IMR-90 (cell line): Measurements from ENCODE around the gene GNG2. TPM values are rescaled to one million over a fixed set of nuclear protein-coding genes. Genes with fewer than 3 reads are reported as not detected.

Experiments
- ATAC-seq: fragments of 200-7000 bp; cut with Tn5 transposase; 2 replicates; pipeline ENCODE4 v1.9.1; 2020; ENCODE audit warnings: low read depth, mild to moderate bottlenecking, moderate library complexity
- BruUV-seq: library from RNA; stranded (reverse); fragments of 400-500 nt; replicated peaks from 2 replicates; lab custom pipeline; 2021; lab: Mats Ljungman, UMichigan
- CTCF ChIA-PET: fragments of 300-600 bp; formaldehyde crosslinking; extraction: SDS; loops from one replicate; lab custom pipeline; 2021; ENCODE audit warnings: antibody characterized with exemption; lab: Yijun Ruan, JAX
- POLR2A ChIA-PET: fragments of 300-600 bp; sonication (Branson Sonifier 250); formaldehyde crosslinking; loops from one replicate; lab custom pipeline; 2022; ENCODE audit warnings: antibody characterized with exemption; ENCODE audit not compliant: unreplicated experiment; lab: Charles Lee
- DNase-seq: peaks from one replicate; pipeline ENCODE4 v3.0.0; 2013
- H2AFZ ChIP-seq: replicated peaks from 2 replicates; pipeline ENCODE3; 2013; ENCODE audit warnings: low read length, mild to moderate bottlenecking; ENCODE audit not compliant: poor library complexity
- H2AK5ac ChIP-seq: 2 replicates; pipeline ENCODE4 v1.6.1; 2013; ENCODE audit warnings: low read depth, low read length, inconsistent platforms
- H2AK9ac ChIP-seq: replicated peaks from 2 replicates; pipeline ENCODE3; 2013; ENCODE audit warnings: mild to moderate bottlenecking, low read depth, low read length, moderate library complexity; ENCODE audit not compliant: poor library complexity
- H2BK120ac ChIP-seq: 2 replicates; pipeline ENCODE4 v1.6.1; 2013; ENCODE audit warnings: low read depth, low read length, inconsistent platforms
- H2BK15ac ChIP-seq: 3 replicates; pipeline ENCODE4 v1.6.1; 2013; ENCODE audit warnings: low read depth, low read length, inconsistent platforms
- H2BK20ac ChIP-seq: 2 replicates; pipeline ENCODE4 v1.6.1; 2013; ENCODE audit warnings: low read depth, mild to moderate bottlenecking, inconsistent platforms, low read length, moderate library complexity
- H2BK5ac ChIP-seq: 2 replicates; pipeline ENCODE4 v1.6.1; 2013; ENCODE audit warnings: mild to moderate bottlenecking, low read depth, low read length, inconsistent platforms; ENCODE audit not compliant: poor library complexity, severe bottlenecking
- H3K14ac ChIP-seq: replicated peaks from 2 replicates; pipeline ENCODE4 v1.6.1; 2013; ENCODE audit warnings: low read depth, low read length, inconsistent platforms
- H3K18ac ChIP-seq: 2 replicates; pipeline ENCODE4 v1.6.1; 2013; ENCODE audit warnings: low read depth, low read length, control low read depth
- H3K23ac ChIP-seq: 2 replicates; pipeline ENCODE4 v1.6.1; 2013; ENCODE audit warnings: low read depth, low read length, inconsistent platforms
- H3K27ac ChIP-seq: 2 replicates; pipeline ENCODE4 v1.5.1; 2013; ENCODE audit warnings: mild to moderate bottlenecking, control low read depth, low read length; ENCODE audit not compliant: insufficient read depth
- H3K27me3 ChIP-seq: 2 replicates; pipeline ENCODE4 v1.6.1; 2013; ENCODE audit warnings: low read length; ENCODE audit not compliant: control insufficient read depth, insufficient read depth
- H3K36me3 ChIP-seq: 2 replicates; pipeline ENCODE4 v1.6.1; 2013; ENCODE audit warnings: low read length, mixed read lengths; ENCODE audit not compliant: control insufficient read depth, insufficient read depth
- H3K4ac ChIP-seq: 2 replicates; pipeline ENCODE4 v1.6.1; 2013; ENCODE audit warnings: low read depth, low read length, inconsistent platforms
- H3K4me1 ChIP-seq: 2 replicates; pipeline ENCODE4 v1.6.1; 2013; ENCODE audit warnings: low read length, mixed read lengths; ENCODE audit not compliant: control insufficient read depth, insufficient read depth
- H3K4me2 ChIP-seq: 2 replicates; pipeline ENCODE4 v1.6.1; 2013; ENCODE audit warnings: low read depth, mild to moderate bottlenecking, control low read depth, low read length, moderate library complexity
- H3K4me3 ChIP-seq: 2 replicates; pipeline ENCODE4 v1.5.1; 2013; ENCODE audit warnings: low read depth, mild to moderate bottlenecking, control low read depth, low read length, moderate library complexity; ENCODE audit not compliant: insufficient read depth
- H3K56ac ChIP-seq: 2 replicates; pipeline ENCODE4 v1.6.1; 2013; ENCODE audit warnings: low read length, inconsistent platforms; ENCODE audit not compliant: insufficient read depth; ENCODE audit errors: extremely low read depth
- H3K79me1 ChIP-seq, 2 experiments: 2 replicates each; pipeline ENCODE4 v1.6.1; 2013; ENCODE audit warnings: low read length in 2 of 2, inconsistent platforms in 1 of 2, low read depth in 1 of 2
- H3K9ac ChIP-seq: 2 replicates; pipeline ENCODE4 v1.6.1; 2013; ENCODE audit warnings: low read depth, low read length, control low read depth
- H3K9me1 ChIP-seq: 2 replicates; pipeline ENCODE4 v1.6.1; 2013; ENCODE audit warnings: low read length, inconsistent platforms; ENCODE audit not compliant: insufficient read depth
- H3K9me3 ChIP-seq: 2 replicates; pipeline ENCODE4 v1.6.1; 2013; ENCODE audit warnings: low read length; ENCODE audit not compliant: control insufficient read depth, insufficient read depth
- H4K20me1 ChIP-seq: 2 replicates; pipeline ENCODE4 v1.6.1; 2013; ENCODE audit warnings: low read length, inconsistent platforms; ENCODE audit not compliant: insufficient read depth
- H4K5ac ChIP-seq: 2 replicates; pipeline ENCODE4 v1.6.1; 2013; ENCODE audit warnings: mild to moderate bottlenecking, low read depth, low read length, control low read depth
- H4K8ac ChIP-seq, 2 experiments: 2 replicates each; pipeline ENCODE4 v1.6.1; 2013; ENCODE audit warnings: low read depth in 2 of 2, low read length in 2 of 2, control low read depth in 1 of 2, inconsistent platforms in 1 of 2
- H4K91ac ChIP-seq: 2 replicates; pipeline ENCODE4 v1.6.1; 2013; ENCODE audit warnings: low read depth, low read length, inconsistent platforms; ENCODE audit not compliant: insufficient read depth
- BHLHE40 ChIP-seq: fragments of 150-350 bp; IDR thresholded peaks from 2 replicates; pipeline ENCODE4 v1.6.1; 2016; ENCODE audit warnings: mild to moderate bottlenecking, low read depth, low read length
- CHD1 ChIP-seq: IDR thresholded peaks from 2 replicates; pipeline ENCODE4 v1.6.1; 2012; ENCODE audit warnings: low read depth, low read length, improper control_type of control experiment
- FOS ChIP-seq: fragments of 150-350 bp; IDR thresholded peaks from 2 replicates; pipeline ENCODE4 v1.6.1; 2016; ENCODE audit warnings: low read depth, low read length
- MAFK ChIP-seq: IDR thresholded peaks from 2 replicates; pipeline ENCODE4 v1.6.1; 2012; ENCODE audit warnings: low read depth, low read length, improper control_type of control experiment
- MAZ ChIP-seq: IDR thresholded peaks from 2 replicates; pipeline ENCODE4 v1.6.1; 2012; ENCODE audit warnings: low read depth, mild to moderate bottlenecking, low read length, improper control_type of control experiment, moderate library complexity, borderline replicate concordance
- MXI1 ChIP-seq: IDR thresholded peaks from 2 replicates; pipeline ENCODE4 v1.6.1; 2012; ENCODE audit warnings: low read depth, mild to moderate bottlenecking, low read length, moderate library complexity, borderline replicate concordance
- NFE2L2 ChIP-seq: fragments of 150-350 bp; IDR thresholded peaks from 2 replicates; pipeline ENCODE4 v1.6.1; 2016; ENCODE audit warnings: low read depth, mild to moderate bottlenecking, low read length
- POLR2A ChIP-seq: IDR thresholded peaks from 2 replicates; pipeline ENCODE4 v1.6.1; 2012; ENCODE audit warnings: mild to moderate bottlenecking, low read depth, low read length
- RAD21 ChIP-seq: IDR thresholded peaks from 2 replicates; pipeline ENCODE4 v1.6.1; 2012; ENCODE audit warnings: low read length, improper control_type of control experiment
- RCOR1 ChIP-seq: IDR thresholded peaks from 2 replicates; pipeline ENCODE4 v1.6.1; 2012; ENCODE audit warnings: mild to moderate bottlenecking, low read length, improper control_type of control experiment; ENCODE audit not compliant: insufficient replicate concordance
- RFX5 ChIP-seq: IDR thresholded peaks from 2 replicates; pipeline ENCODE4 v1.8.0; 2012; ENCODE audit warnings: low read depth, mild to moderate bottlenecking, low read length, moderate library complexity
- SMC3 ChIP-seq: fragments of 150-350 bp; IDR thresholded peaks from 2 replicates; pipeline ENCODE4 v1.6.1; 2016; ENCODE audit warnings: low read depth, mild to moderate bottlenecking, antibody characterized with exemption, low read length, moderate library complexity
- USF2 ChIP-seq: fragments of 150-350 bp; IDR thresholded peaks from 2 replicates; pipeline ENCODE4 v1.6.1; 2017; ENCODE audit warnings: mild to moderate bottlenecking, antibody characterized with exemption, low read length, low read depth
- WGBS, 2 experiments: methylation state at CpG; one replicate each; pipeline versions ENCODE4 v1.1.5 to v1.1.7; 2013; ENCODE audit warnings: missing lambda C conversion rate in 2 of 2; ENCODE audit not compliant: insufficient read length in 1 of 2; ENCODE audit errors: extremely low coverage in 2 of 2; 5-methylcytosine and 5-hydroxymethylcytosine counted together
- dilution Hi-C: fragments of 300-500 bp; cut with HindIII; formaldehyde crosslinking; loops from one replicate; pipeline ENCODE4 v1.14.3; 2018; ENCODE audit warnings: low sequenced_read_pairs; ENCODE audit not compliant: unreplicated experiment
- in situ Hi-C: fragments of 300-500 bp; cut with MboI; formaldehyde crosslinking; loops from 3 replicates; pipeline ENCODE4 v1.14.3; 2019; ENCODE audit warnings: low sequenced_read_pairs, inconsistent platforms, mixed read lengths
- intact Hi-C: fragments of 100-400 bp; cut with micrococcal nuclease; formaldehyde crosslinking; loops from 2 replicates; pipeline ENCODE4 v1.10.0; 2022
- polyA plus RNA-seq, 3 experiments: library from polyadenylated mRNA; depleted of rRNA; stranded (reverse); fragments of >200 nt; gene quantifications; 2 replicates each; pipeline ENCODE4 v1.2.3, GENCODE V29; 2012; ENCODE audit warnings: low replicate concordance in 1 of 3
- total RNA-seq: library from RNA; depleted of rRNA; stranded (reverse); fragments of >200 nt; gene quantifications from 2 replicates; pipeline ENCODE4 v1.2.3, GENCODE V29; 2012
- TF ChIP-seq, protein P1 (sequence below): fragments of 150-350 bp; IDR thresholded peaks from 2 replicates; pipeline ENCODE4 v1.6.1; 2016; ENCODE audit warnings: low read depth, mild to moderate bottlenecking, low read length, moderate library complexity, borderline replicate concordance
- TF ChIP-seq, protein P2 (sequence below): conservative IDR thresholded peaks from 2 replicates; pipeline ENCODE4 v1.5.1; 2012; ENCODE audit warnings: mild to moderate bottlenecking, low read depth, low read length, improper control_type of control experiment

The GNG2 gene
- total and polyA plus RNA-seq, 2 of the 4 experiments (the other 2 are of a cell fraction) = 13.1 to 14.6 TPM

GRCh38 chr14:51993285-51993920 is 133.0 kb downstream of the GNG2 start:
- intact Hi-C loops = loop anchor here (10.0 kb wide), 1 partner anchor 461 kb away; no protein-coding TSS in a partner anchor
- in situ Hi-C loops = no loop called here
- BruUV-seq = no TSS peak

More at GRCh38 chr14:51993285-51993920, 133.0 kb downstream of the GNG2 start:
- Histone ChIP-seq H3K4ac (no peak overlapping the region), H3K23ac (no peak overlapping the region), H2AK9ac (no peak overlapping the region), H2BK5ac (no peak overlapping the region), H2AFZ (no peak overlapping the region), H3K36me3 (peaks cover 8% of the 10 kb centered on the region), H2BK15ac (no peak overlapping the region), H3K14ac (no peak overlapping the region), H2BK20ac (no peak overlapping the region), H3K27ac (no peak overlapping the region), H3K56ac (no peak overlapping the region), H3K4me1 (peaks cover 2% of the 10 kb centered on the region; the same call in 1 of the 2 replicates), H3K9ac (no peak overlapping the region), H2AK5ac (no peak overlapping the region), H3K27me3 (no peaks in the 10 kb centered on the region), H3K4me2 (no peak overlapping the region), H4K20me1 (no peaks in the 10 kb centered on the region; the same call in 1 of the 2 replicates), H3K9me3 (no peaks in the 10 kb centered on the region), H2BK120ac (no peak overlapping the region), H3K9me1 (peaks cover 3% of the 10 kb centered on the region), H4K5ac (no peak overlapping the region), H3K18ac (no peak overlapping the region), H4K91ac (no peak overlapping the region), H3K4me3 (no peak overlapping the region), H4K8ac (no peak overlapping the region), H3K79me1 (peaks cover 8 to 37% of the 10 kb centered on the region in 2 experiments)
- ATAC-seq (no peak), DNase-seq (no peak)
- dilution Hi-C loops = no loop called here
- POLR2A ChIA-PET = no interaction called here
- 80 to 100% methylated on average over 1 of the region's 3 CpGs for WGBS, 2 experiments
- CTCF ChIA-PET = interaction anchor here (1.3 kb wide), 1 partner anchor 15 kb away, joined by 3 read pairs; no protein-coding TSS in a partner anchor
- no peak for TF ChIP-seq RFX5
- no peak for TF ChIP-seq BHLHE40
- no peak for TF ChIP-seq FOS
- no peak for TF ChIP-seq CHD1
- no peak for TF ChIP-seq POLR2A
- TF ChIP-seq MXI1 = no peak
- TF ChIP-seq, protein P1, sequence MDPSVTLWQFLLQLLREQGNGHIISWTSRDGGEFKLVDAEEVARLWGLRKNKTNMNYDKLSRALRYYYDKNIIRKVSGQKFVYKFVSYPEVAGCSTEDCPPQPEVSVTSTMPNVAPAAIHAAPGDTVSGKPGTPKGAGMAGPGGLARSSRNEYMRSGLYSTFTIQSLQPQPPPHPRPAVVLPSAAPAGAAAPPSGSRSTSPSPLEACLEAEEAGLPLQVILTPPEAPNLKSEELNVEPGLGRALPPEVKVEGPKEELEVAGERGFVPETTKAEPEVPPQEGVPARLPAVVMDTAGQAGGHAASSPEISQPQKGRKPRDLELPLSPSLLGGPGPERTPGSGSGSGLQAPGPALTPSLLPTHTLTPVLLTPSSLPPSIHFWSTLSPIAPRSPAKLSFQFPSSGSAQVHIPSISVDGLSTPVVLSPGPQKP = no peak
- TF ChIP-seq RAD21 = no peak
- TF ChIP-seq RCOR1 = no peak
- no peak for TF ChIP-seq MAFK
- no peak for TF ChIP-seq USF2
- no peak for TF ChIP-seq MAZ
- TF ChIP-seq NFE2L2 = no peak
- TF ChIP-seq, protein P2, sequence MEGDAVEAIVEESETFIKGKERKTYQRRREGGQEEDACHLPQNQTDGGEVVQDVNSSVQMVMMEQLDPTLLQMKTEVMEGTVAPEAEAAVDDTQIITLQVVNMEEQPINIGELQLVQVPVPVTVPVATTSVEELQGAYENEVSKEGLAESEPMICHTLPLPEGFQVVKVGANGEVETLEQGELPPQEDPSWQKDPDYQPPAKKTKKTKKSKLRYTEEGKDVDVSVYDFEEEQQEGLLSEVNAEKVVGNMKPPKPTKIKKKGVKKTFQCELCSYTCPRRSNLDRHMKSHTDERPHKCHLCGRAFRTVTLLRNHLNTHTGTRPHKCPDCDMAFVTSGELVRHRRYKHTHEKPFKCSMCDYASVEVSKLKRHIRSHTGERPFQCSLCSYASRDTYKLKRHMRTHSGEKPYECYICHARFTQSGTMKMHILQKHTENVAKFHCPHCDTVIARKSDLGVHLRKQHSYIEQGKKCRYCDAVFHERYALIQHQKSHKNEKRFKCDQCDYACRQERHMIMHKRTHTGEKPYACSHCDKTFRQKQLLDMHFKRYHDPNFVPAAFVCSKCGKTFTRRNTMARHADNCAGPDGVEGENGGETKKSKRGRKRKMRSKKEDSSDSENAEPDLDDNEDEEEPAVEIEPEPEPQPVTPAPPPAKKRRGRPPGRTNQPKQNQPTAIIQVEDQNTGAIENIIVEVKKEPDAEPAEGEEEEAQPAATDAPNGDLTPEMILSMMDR = no peak
- no peak for TF ChIP-seq SMC3
